ENCODE data around the gene BHLHE41. TPM values are rescaled to one million over a fixed set of nuclear protein-coding genes. Genes with fewer than 3 reads are reported as not detected.

BHLHE41 gene
- total RNA-seq, 6 donors from 2014 or later = 9.3 to 78.6 (median 35.2) TPM

GRCh38 chr12:26101763-26102162 is 23.1 kb downstream of the BHLHE41 start:
- Histone ChIP-seq H3K36me3 (no peaks in the 10 kb centered on the region), H3K27me3 (no peaks in the 10 kb centered on the region), H3K4me1 (peaks cover 0 to 5% (median 4%) of the 10 kb centered on the region in 4 donors), H3K27ac (no peak overlapping the region), H3K9me3 (no peaks in the 10 kb centered on the region), H3K4me3 (no peak overlapping the region)
- ATAC-seq (ENCODE audit: low FRiP score in 2 of 2) (peak in 1 of 2 donors; percentile 17), DNase-seq (no peak)
- TF ChIP-seq EP300 (IDR thresholded peaks at IDR 0.05) (no peak), POLR2AphosphoS5 (IDR thresholded peaks at IDR 0.05) (no peak), POLR2A (IDR thresholded peaks at IDR 0.05) (no peak)
- TF ChIP-seq, protein P1, sequence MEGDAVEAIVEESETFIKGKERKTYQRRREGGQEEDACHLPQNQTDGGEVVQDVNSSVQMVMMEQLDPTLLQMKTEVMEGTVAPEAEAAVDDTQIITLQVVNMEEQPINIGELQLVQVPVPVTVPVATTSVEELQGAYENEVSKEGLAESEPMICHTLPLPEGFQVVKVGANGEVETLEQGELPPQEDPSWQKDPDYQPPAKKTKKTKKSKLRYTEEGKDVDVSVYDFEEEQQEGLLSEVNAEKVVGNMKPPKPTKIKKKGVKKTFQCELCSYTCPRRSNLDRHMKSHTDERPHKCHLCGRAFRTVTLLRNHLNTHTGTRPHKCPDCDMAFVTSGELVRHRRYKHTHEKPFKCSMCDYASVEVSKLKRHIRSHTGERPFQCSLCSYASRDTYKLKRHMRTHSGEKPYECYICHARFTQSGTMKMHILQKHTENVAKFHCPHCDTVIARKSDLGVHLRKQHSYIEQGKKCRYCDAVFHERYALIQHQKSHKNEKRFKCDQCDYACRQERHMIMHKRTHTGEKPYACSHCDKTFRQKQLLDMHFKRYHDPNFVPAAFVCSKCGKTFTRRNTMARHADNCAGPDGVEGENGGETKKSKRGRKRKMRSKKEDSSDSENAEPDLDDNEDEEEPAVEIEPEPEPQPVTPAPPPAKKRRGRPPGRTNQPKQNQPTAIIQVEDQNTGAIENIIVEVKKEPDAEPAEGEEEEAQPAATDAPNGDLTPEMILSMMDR (IDR thresholded peaks at IDR 0.05) = no peak
- 48 to 67% methylated on average over 4 of the region's 4 CpGs for WGBS, 2 donors

DNA sequence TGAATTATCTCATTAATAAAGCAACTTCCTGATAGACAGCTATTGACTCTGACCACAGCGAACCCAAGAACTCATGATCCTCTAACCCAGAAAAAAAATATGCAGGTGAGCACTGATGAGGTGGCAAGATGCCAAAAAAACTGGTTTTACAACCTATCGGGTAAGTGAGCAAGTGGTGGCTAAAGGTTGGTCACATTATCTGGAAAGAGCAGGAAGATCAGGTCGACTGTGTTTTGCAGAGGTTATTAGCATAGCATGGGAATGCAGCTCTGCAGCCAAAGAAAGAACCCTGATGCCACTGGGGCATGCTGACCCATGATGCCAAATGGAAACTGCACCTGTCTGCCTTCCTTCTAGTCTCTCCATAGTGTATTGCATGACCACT is 23.5 kb downstream of the BHLHE41 start:
- TF ChIP-seq POLR2A (IDR thresholded peaks at IDR 0.05) = no peak
- TF ChIP-seq, protein P1 (IDR thresholded peaks at IDR 0.05) = no peak
- TF ChIP-seq EP300 (IDR thresholded peaks at IDR 0.05) = no peak
- no peak for TF ChIP-seq POLR2AphosphoS5 (IDR thresholded peaks at IDR 0.05)
- Histone ChIP-seq H3K4me1 (peaks cover 0 to 5% (median 4%) of the 10 kb centered on the region in 4 donors), H3K4me3 (no peak overlapping the region), H3K27me3 (no peaks in the 10 kb centered on the region), H3K9me3 (no peaks in the 10 kb centered on the region), H3K27ac (no peak overlapping the region), H3K36me3 (no peaks in the 10 kb centered on the region)
- DNase-seq (no peak), ATAC-seq (ENCODE audit: low FRiP score in 2 of 2) (peak; percentile 9 to 81)
- 43 to 61% methylated on average over 3 of the region's 3 CpGs for WGBS, 2 donors

- H3K27ac ChIP-seq = no peak overlapping the region
- DNase-seq (no peak), ATAC-seq (ENCODE audit: low FRiP score in 2 of 2) (no peak)
- H3K9me3 ChIP-seq = no peaks in the 10 kb centered on the region
- TF ChIP-seq POLR2AphosphoS5 (IDR thresholded peaks at IDR 0.05) (no peak), POLR2A (IDR thresholded peaks at IDR 0.05) (no peak), EP300 (IDR thresholded peaks at IDR 0.05) (no peak)
- TF ChIP-seq, protein P1 (IDR thresholded peaks at IDR 0.05) = no peak
- no peak overlapping the region for H3K4me3 ChIP-seq
- no peaks in the 10 kb centered on the region for H3K27me3 ChIP-seq
- peaks cover 0 to 5% (median 4%) of the 10 kb centered on the region in 4 donors for H3K4me1 ChIP-seq
- H3K36me3 ChIP-seq = no peaks in the 10 kb centered on the region
- 65 to 75% methylated on average over 8 of the region's 8 CpGs for WGBS, 2 donors
These were observed 24.0 kb downstream of the BHLHE41 start for GRCh38 chr12:26100666-26101349.

GRCh38 chr12:26097046-26097878 is 27.6 kb downstream of the BHLHE41 start:
- TF ChIP-seq, protein P1 (IDR thresholded peaks at IDR 0.05) = peak; percentile 58 to 90 (median 76)
- no peak for TF ChIP-seq POLR2A (IDR thresholded peaks at IDR 0.05)
- Histone ChIP-seq H3K36me3 (no peaks in the 10 kb centered on the region), H3K27ac (no peak overlapping the region), H3K9me3 (no peaks in the 10 kb centered on the region), H3K4me1 (peaks cover 0 to 5% (median 4%) of the 10 kb centered on the region in 4 donors), H3K27me3 (no peaks in the 10 kb centered on the region), H3K4me3 (no peak overlapping the region)
- DNase-seq (peak in 1 of 2 donors; percentile 69), ATAC-seq (ENCODE audit: low FRiP score in 2 of 2) (peak; percentile 87 to 97)
- WGBS, 2 donors = 16 to 20% methylated on average over 6 of the region's 6 CpGs

Measured in upper lobe of left lung (tissue), 6 donors.